ENCODE measurements around the gene ADH4.

Gene ADH4

GRCh38 chr4:99134586-99134985 lies 9.5 kb downstream of the ADH4 start:
- no peaks in the 10 kb centered on the region for H4K20me1 ChIP-seq (ENCODE audit: insufficient read depth, low read length)

GRCh38 chr4:99131378-99131777 lies 12.7 kb downstream of the ADH4 start:
- Histone ChIP-seq H3K27me3 (replicated peaks; ENCODE audit: insufficient read depth, low read length) (no peaks in the 10 kb centered on the region), H3K9me2 (replicated peaks; ENCODE audit: insufficient read depth, low read length) (no peaks in the 10 kb centered on the region), H3K9ac (ENCODE audit: low read length) (no peak overlapping the region), H3K27ac (ENCODE audit: low read length) (no peak overlapping the region), H3K36me3 (replicated peaks; ENCODE audit: insufficient read depth, low read length) (no peaks in the 10 kb centered on the region), H2AFZ (ENCODE audit: low read length) (no peak overlapping the region), H4K20me1 (ENCODE audit: insufficient read depth, low read length) (no peaks in the 10 kb centered on the region), H3K4me2 (ENCODE audit: low read depth, low read length) (no peak overlapping the region), H3F3A (ENCODE audit: insufficient read depth, low read length) (no peaks in the 10 kb centered on the region), H3K79me2 (ENCODE audit: low read length) (no peaks in the 10 kb centered on the region), H3K4me1 (ENCODE audit: low read length) (no peaks in the 10 kb centered on the region), H3K9me3 (replicated peaks; ENCODE audit: insufficient read depth, low read length) (no peaks in the 10 kb centered on the region), H3K4me3 (ENCODE audit: low read length) (no peak overlapping the region)
- no peak for DNase-seq
- TF ChIP-seq CTCF (IDR thresholded peaks at IDR 0.05; ENCODE audit: low read length): no peak
- no peak for TF ChIP-seq EZH2phosphoT487 (IDR thresholded peaks at IDR 0.05; ENCODE audit: low read length)
- TF ChIP-seq EZH2 (optimal IDR thresholded peaks at IDR 0.05; ENCODE audit: low read depth, low read length): no peak

More at GRCh38 chr4:99134586-99134985, 9.5 kb downstream of the ADH4 start:
- Histone ChIP-seq H2AFZ (ENCODE audit: low read length) (no peak overlapping the region), H3K4me1 (ENCODE audit: low read length) (no peaks in the 10 kb centered on the region), H3F3A (ENCODE audit: insufficient read depth, low read length) (no peaks in the 10 kb centered on the region), H3K27me3 (replicated peaks; ENCODE audit: insufficient read depth, low read length) (no peaks in the 10 kb centered on the region), H3K36me3 (replicated peaks; ENCODE audit: insufficient read depth, low read length) (no peaks in the 10 kb centered on the region), H3K4me2 (ENCODE audit: low read depth, low read length) (no peak overlapping the region), H3K79me2 (ENCODE audit: low read length) (no peaks in the 10 kb centered on the region), H3K9me3 (replicated peaks; ENCODE audit: insufficient read depth, low read length) (no peaks in the 10 kb centered on the region), H3K9me2 (replicated peaks; ENCODE audit: insufficient read depth, low read length) (no peaks in the 10 kb centered on the region), H3K27ac (ENCODE audit: low read length) (no peak overlapping the region), H3K9ac (ENCODE audit: low read length) (no peak overlapping the region), H3K4me3 (ENCODE audit: low read length) (no peak overlapping the region)
- DNase-seq: no peak
- no peak for TF ChIP-seq EZH2 (optimal IDR thresholded peaks at IDR 0.05; ENCODE audit: low read depth, low read length)
- TF ChIP-seq EZH2phosphoT487 (IDR thresholded peaks at IDR 0.05; ENCODE audit: low read length): no peak
- no peak for TF ChIP-seq CTCF (IDR thresholded peaks at IDR 0.05; ENCODE audit: low read length)

- Histone ChIP-seq H2AFZ (ENCODE audit: low read length) (no peak overlapping the region), H3K79me2 (ENCODE audit: low read length) (no peaks in the 10 kb centered on the region), H3K9me3 (replicated peaks; ENCODE audit: insufficient read depth, low read length) (no peaks in the 10 kb centered on the region), H3K27ac (ENCODE audit: low read length) (no peak overlapping the region), H3K36me3 (replicated peaks; ENCODE audit: insufficient read depth, low read length) (no peaks in the 10 kb centered on the region), H3K4me2 (ENCODE audit: low read depth, low read length) (no peak overlapping the region), H3K27me3 (replicated peaks; ENCODE audit: insufficient read depth, low read length) (no peaks in the 10 kb centered on the region), H3K4me3 (ENCODE audit: low read length) (no peak overlapping the region), H3K9me2 (replicated peaks; ENCODE audit: insufficient read depth, low read length) (no peaks in the 10 kb centered on the region), H3K9ac (ENCODE audit: low read length) (no peak overlapping the region), H3K4me1 (ENCODE audit: low read length) (no peaks in the 10 kb centered on the region), H4K20me1 (ENCODE audit: insufficient read depth, low read length) (no peaks in the 10 kb centered on the region), H3F3A (ENCODE audit: insufficient read depth, low read length) (no peaks in the 10 kb centered on the region)
- DNase-seq: no peak
- TF ChIP-seq EZH2 (optimal IDR thresholded peaks at IDR 0.05; ENCODE audit: low read depth, low read length): no peak
- no peak for TF ChIP-seq EZH2phosphoT487 (IDR thresholded peaks at IDR 0.05; ENCODE audit: low read length)
- TF ChIP-seq CTCF (IDR thresholded peaks at IDR 0.05; ENCODE audit: low read length): no peak
These were observed 17.7 kb downstream of the ADH4 start for GRCh38 chr4:99126376-99126775.

All from MM.1S (cell line).